RWPE2 (cell line): ENCODE data around the gene TMEM87B.
"Not testable (repeated sequence)": the region's sequence is repeated elsewhere in the genome, so short reads cannot be mapped to it uniquely, and the experiment has no call there.

Experiments
- ATAC-seq: fragments of 200-7000 bp; cut with Tn5 transposase; 3 replicates; pipeline ENCODE4 v1.9.1; 2021; ENCODE audit warnings: low read depth
- DNase-seq: peaks from one replicate; pipeline ENCODE4 v3.0.0-alpha.2; 2020; ENCODE audit warnings: low spot score
- H3K27ac ChIP-seq: fragments of 450-650 bp; 2 replicates; pipeline ENCODE4 v1.5.1; 2017; ENCODE audit warnings: mild to moderate bottlenecking; ENCODE audit not compliant: poor library complexity, severe bottlenecking
- H3K27me3 ChIP-seq: fragments of 250-450 bp; sonication (Bioruptor Pico); 2 replicates; pipeline ENCODE4 v1.5.1; 2021; ENCODE audit warnings: mild to moderate bottlenecking, moderate library complexity; ENCODE audit not compliant: insufficient read depth, poor library complexity, severe bottlenecking
- H3K36me3 ChIP-seq: fragments of 250-450 bp; sonication (Bioruptor Pico); 2 replicates; pipeline ENCODE4 v1.5.1; 2020; ENCODE audit warnings: low read depth, mild to moderate bottlenecking, moderate library complexity
- H3K4me1 ChIP-seq: fragments of 250-450 bp; sonication (Bioruptor Pico); 2 replicates; pipeline ENCODE4 v1.5.1; 2021; ENCODE audit warnings: mild to moderate bottlenecking, moderate library complexity; ENCODE audit not compliant: insufficient read depth, poor library complexity, severe bottlenecking
- H3K4me3 ChIP-seq: fragments of 250-450 bp; sonication (Bioruptor Pico); 2 replicates; pipeline ENCODE4 v1.5.1; 2021; ENCODE audit warnings: mild to moderate bottlenecking, moderate library complexity; ENCODE audit not compliant: severe bottlenecking
- H3K9me3 ChIP-seq: fragments of 250-450 bp; sonication (Bioruptor Pico); 2 replicates; pipeline ENCODE4 v1.5.1; 2021; ENCODE audit warnings: mild to moderate bottlenecking, moderate library complexity; ENCODE audit not compliant: severe bottlenecking
- CTCF ChIP-seq: fragments of 450-650 bp; IDR thresholded peaks from one replicate; pipeline ENCODE4 v1.5.1; 2017; ENCODE audit warnings: mild to moderate bottlenecking, moderate library complexity; ENCODE audit not compliant: poor library complexity, severe bottlenecking

TMEM87B gene

GRCh38 chr2:112133344-112133743, 78.3 kb downstream of the TMEM87B start:
- H3K36me3 ChIP-seq: no peaks in the 10 kb centered on the region
- H3K9me3 ChIP-seq: no peaks in the 10 kb centered on the region
- no peak for TF ChIP-seq CTCF
- H3K4me3 ChIP-seq: no peak overlapping the region
- H3K4me1 ChIP-seq: peaks cover 5% of the 10 kb centered on the region
- peaks cover 3% of the 10 kb centered on the region for H3K27me3 ChIP-seq
- no peak for DNase-seq
- no peak for ATAC-seq
- no peak overlapping the region for H3K27ac ChIP-seq

- no peak for TF ChIP-seq CTCF
- Histone ChIP-seq H3K27me3 (peaks cover 3% of the 10 kb centered on the region), H3K9me3 (no peaks in the 10 kb centered on the region), H3K4me1 (peaks cover 5% of the 10 kb centered on the region), H3K4me3 (no peak overlapping the region), H3K36me3 (no peaks in the 10 kb centered on the region), H3K27ac (no peak overlapping the region)
- DNase-seq: no peak
- ATAC-seq: no peak
These were observed 79.1 kb downstream of the TMEM87B start for GRCh38 chr2:112134120-112134519.

GRCh38 chr2:112136096-112136495, 81.0 kb downstream of the TMEM87B start:
- no peak for TF ChIP-seq CTCF
- H3K4me3 ChIP-seq: no peak overlapping the region
- ATAC-seq: no peak

GRCh38 chr2:112137516-112138158, 82.6 kb downstream of the TMEM87B start:
- Histone ChIP-seq H3K36me3 (no peaks in the 10 kb centered on the region), H3K27me3 (peaks cover 3% of the 10 kb centered on the region), H3K27ac (no peak overlapping the region), H3K4me1 (peaks cover 5% of the 10 kb centered on the region), H3K4me3 (peak overlapping the region; percentile 42), H3K9me3 (no peaks in the 10 kb centered on the region)
- TF ChIP-seq CTCF: no peak
- ATAC-seq (peak; percentile 47; the same call in 2 of the 3 replicates), DNase-seq (no peak)

More at GRCh38 chr2:112136096-112136495, 81.0 kb downstream of the TMEM87B start:
- DNase-seq: no peak
- Histone ChIP-seq H3K36me3 (no peaks in the 10 kb centered on the region), H3K27me3 (peaks cover 3% of the 10 kb centered on the region), H3K4me1 (peaks cover 5% of the 10 kb centered on the region), H3K9me3 (no peaks in the 10 kb centered on the region), H3K27ac (no peak overlapping the region)

GRCh38 chr2:112138159-112139032, 83.3 kb downstream of the TMEM87B start, which contains the start of gene FBLN7:
TSS of gene FBLN7 (plus strand) at chr2:112138385. CDS start at chr2:112138656, 271 bp downstream.
- peaks cover 3% of the 10 kb centered on the region for H3K27me3 ChIP-seq
- H3K36me3 ChIP-seq: no peaks in the 10 kb centered on the region
- DNase-seq: no peak
- H3K9me3 ChIP-seq: no peaks in the 10 kb centered on the region
- H3K27ac ChIP-seq: no peak within 1 kb of the TSS
- no peak for TF ChIP-seq CTCF
- ATAC-seq: peak; percentile 56
- H3K4me1 ChIP-seq: peaks cover 5% of the 10 kb centered on the region
- H3K4me3 ChIP-seq: peak within 1 kb of the TSS; percentile 42

- not testable (repeated sequence) for DNase-seq, H3K27me3 ChIP-seq, ATAC-seq, H3K27ac ChIP-seq, H3K4me3 ChIP-seq, H3K36me3 ChIP-seq, H3K4me1 ChIP-seq, H3K9me3 ChIP-seq
These were observed 84.1 kb downstream of the TMEM87B start for GRCh38 chr2:112139033-112139614.
